Lower leg skin (tissue), 3 donors: ENCODE measurements around the gene PGBD5.

ENCODE experiments used
- POLR2A ChIP-seq, 2 donors: fragments of 450-650 bp; IDR thresholded peaks; one replicate each; pipeline ENCODE4 v1.6.1; 2016 to 2017; ENCODE audit warnings: antibody characterized with exemption in 2 of 2, mild to moderate bottlenecking in 1 of 2, moderate library complexity in 1 of 2
- TF ChIP-seq, protein P1 (sequence below), 3 donors: fragments of 450-650 bp; IDR thresholded peaks; one replicate each; pipeline ENCODE4 v1.5.1; 2016; ENCODE audit warnings: antibody characterized with exemption in 3 of 3, mild to moderate bottlenecking in 3 of 3, moderate library complexity in 2 of 3

DNA sequence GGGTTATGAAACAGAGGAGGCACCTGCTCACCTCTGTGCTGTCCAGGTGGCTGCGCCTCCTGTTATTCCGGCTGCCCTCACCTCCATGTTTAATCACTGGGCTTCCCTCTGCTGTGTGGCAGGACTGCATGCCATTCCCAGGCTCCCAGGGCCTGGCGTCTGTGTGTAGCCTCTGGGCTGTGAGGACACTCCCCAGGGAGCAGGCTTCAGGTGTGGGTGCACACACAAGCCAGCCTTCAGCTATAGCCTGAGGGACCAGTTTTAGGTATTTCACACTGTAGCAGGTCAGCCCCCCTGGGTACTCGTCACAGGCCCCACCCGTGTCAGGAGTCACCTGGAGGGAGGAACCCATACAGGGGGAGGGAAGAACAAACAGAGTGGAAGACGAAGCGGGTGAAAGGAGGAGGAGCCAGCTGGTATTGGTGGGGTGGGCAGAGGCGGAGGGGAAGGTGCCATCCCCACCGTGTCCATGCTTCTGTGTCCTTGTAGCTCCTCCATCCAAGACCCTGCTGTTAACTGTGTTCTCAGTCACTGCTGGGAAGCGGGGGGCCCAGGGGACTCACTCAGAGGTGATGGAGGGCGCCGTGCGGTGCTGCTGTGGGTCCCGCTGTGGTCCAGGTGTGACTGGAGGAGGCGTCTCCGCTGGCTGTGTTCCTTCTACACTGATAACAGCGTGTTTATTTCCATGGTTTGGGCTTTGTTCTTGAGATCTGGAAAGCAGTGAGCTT lies 158.6 kb downstream of the PGBD5 start:
- TF ChIP-seq, protein P1, sequence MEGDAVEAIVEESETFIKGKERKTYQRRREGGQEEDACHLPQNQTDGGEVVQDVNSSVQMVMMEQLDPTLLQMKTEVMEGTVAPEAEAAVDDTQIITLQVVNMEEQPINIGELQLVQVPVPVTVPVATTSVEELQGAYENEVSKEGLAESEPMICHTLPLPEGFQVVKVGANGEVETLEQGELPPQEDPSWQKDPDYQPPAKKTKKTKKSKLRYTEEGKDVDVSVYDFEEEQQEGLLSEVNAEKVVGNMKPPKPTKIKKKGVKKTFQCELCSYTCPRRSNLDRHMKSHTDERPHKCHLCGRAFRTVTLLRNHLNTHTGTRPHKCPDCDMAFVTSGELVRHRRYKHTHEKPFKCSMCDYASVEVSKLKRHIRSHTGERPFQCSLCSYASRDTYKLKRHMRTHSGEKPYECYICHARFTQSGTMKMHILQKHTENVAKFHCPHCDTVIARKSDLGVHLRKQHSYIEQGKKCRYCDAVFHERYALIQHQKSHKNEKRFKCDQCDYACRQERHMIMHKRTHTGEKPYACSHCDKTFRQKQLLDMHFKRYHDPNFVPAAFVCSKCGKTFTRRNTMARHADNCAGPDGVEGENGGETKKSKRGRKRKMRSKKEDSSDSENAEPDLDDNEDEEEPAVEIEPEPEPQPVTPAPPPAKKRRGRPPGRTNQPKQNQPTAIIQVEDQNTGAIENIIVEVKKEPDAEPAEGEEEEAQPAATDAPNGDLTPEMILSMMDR (IDR thresholded peaks at IDR 0.05), result no peak
- no peak for TF ChIP-seq POLR2A (IDR thresholded peaks at IDR 0.05)
